ENCODE results near the gene TENM3. TPM values are rescaled to one million over a fixed set of nuclear protein-coding genes. Genes with fewer than 3 reads are reported as not detected.

Gene TENM3
- total RNA-seq, 1 donor from 2014 or later, result 124 TPM

DNA sequence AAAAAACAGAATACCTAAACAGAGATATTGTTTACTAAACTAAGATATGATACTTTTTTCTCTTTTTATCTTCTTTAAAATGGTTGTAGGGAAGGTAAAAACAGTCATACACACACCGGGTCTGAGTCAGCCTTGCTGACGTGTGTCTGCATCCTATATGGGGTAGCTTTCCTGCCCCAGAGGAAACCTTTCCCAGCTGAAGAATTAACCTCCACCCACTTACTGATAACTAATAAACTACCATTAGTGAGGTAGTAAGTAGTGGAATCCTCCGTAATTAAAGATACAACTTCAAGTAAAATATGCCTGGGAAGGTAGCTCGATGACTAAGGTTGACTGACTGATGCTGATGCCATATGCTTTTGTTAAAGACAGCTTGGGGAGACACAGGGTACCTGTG, 361.8 kb downstream of the TENM3 start:
- H3K27me3 Mint-ChIP-seq (ENCODE audit: unreplicated experiment), result peaks cover 4% of the 10 kb centered on the region
- no peaks in the 10 kb centered on the region for H3K36me3 Mint-ChIP-seq (ENCODE audit: unreplicated experiment)
- H3K4me3 Mint-ChIP-seq (ENCODE audit: unreplicated experiment), result no peak overlapping the region
- peak overlapping the region; percentile 36 for H3K27ac Mint-ChIP-seq (ENCODE audit: unreplicated experiment)
- peaks cover 36% of the 10 kb centered on the region for H3K4me1 Mint-ChIP-seq (ENCODE audit: low read depth, unreplicated experiment)
- peaks cover 4% of the 10 kb centered on the region for H3K9me3 Mint-ChIP-seq (ENCODE audit: unreplicated experiment)
- DNase-seq, result no peak
- TF ChIP-seq, protein P1, sequence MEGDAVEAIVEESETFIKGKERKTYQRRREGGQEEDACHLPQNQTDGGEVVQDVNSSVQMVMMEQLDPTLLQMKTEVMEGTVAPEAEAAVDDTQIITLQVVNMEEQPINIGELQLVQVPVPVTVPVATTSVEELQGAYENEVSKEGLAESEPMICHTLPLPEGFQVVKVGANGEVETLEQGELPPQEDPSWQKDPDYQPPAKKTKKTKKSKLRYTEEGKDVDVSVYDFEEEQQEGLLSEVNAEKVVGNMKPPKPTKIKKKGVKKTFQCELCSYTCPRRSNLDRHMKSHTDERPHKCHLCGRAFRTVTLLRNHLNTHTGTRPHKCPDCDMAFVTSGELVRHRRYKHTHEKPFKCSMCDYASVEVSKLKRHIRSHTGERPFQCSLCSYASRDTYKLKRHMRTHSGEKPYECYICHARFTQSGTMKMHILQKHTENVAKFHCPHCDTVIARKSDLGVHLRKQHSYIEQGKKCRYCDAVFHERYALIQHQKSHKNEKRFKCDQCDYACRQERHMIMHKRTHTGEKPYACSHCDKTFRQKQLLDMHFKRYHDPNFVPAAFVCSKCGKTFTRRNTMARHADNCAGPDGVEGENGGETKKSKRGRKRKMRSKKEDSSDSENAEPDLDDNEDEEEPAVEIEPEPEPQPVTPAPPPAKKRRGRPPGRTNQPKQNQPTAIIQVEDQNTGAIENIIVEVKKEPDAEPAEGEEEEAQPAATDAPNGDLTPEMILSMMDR (IDR thresholded peaks at IDR 0.05; ENCODE audit: partially characterized antibody, unreplicated experiment), result no peak

GRCh38 chr4:182608525-182608924, 365.3 kb downstream of the TENM3 start:
- no peaks in the 10 kb centered on the region for H3K27me3 Mint-ChIP-seq (ENCODE audit: unreplicated experiment)
- no peaks in the 10 kb centered on the region for H3K36me3 Mint-ChIP-seq (ENCODE audit: unreplicated experiment)
- TF ChIP-seq, protein P1 (IDR thresholded peaks at IDR 0.05; ENCODE audit: partially characterized antibody, unreplicated experiment), result no peak
- H3K9me3 Mint-ChIP-seq (ENCODE audit: unreplicated experiment), result no peaks in the 10 kb centered on the region
- no peak for DNase-seq
- H3K4me3 Mint-ChIP-seq (ENCODE audit: unreplicated experiment), result no peak overlapping the region
- peaks cover 17% of the 10 kb centered on the region for H3K4me1 Mint-ChIP-seq (ENCODE audit: low read depth, unreplicated experiment)
- H3K27ac Mint-ChIP-seq (ENCODE audit: unreplicated experiment), result no peak overlapping the region

GRCh38 chr4:182616476-182616875, 373.3 kb downstream of the TENM3 start:
- Mint-ChIP-seq H3K27me3 (ENCODE audit: unreplicated experiment) (peaks cover 2% of the 10 kb centered on the region), H3K4me3 (ENCODE audit: unreplicated experiment) (no peak overlapping the region), H3K9me3 (ENCODE audit: unreplicated experiment) (peaks cover 6% of the 10 kb centered on the region), H3K36me3 (ENCODE audit: unreplicated experiment) (no peaks in the 10 kb centered on the region), H3K27ac (ENCODE audit: unreplicated experiment) (no peak overlapping the region), H3K4me1 (ENCODE audit: low read depth, unreplicated experiment) (peaks cover 24% of the 10 kb centered on the region)
- DNase-seq, result no peak
- TF ChIP-seq, protein P1 (IDR thresholded peaks at IDR 0.05; ENCODE audit: partially characterized antibody, unreplicated experiment), result no peak

DNA sequence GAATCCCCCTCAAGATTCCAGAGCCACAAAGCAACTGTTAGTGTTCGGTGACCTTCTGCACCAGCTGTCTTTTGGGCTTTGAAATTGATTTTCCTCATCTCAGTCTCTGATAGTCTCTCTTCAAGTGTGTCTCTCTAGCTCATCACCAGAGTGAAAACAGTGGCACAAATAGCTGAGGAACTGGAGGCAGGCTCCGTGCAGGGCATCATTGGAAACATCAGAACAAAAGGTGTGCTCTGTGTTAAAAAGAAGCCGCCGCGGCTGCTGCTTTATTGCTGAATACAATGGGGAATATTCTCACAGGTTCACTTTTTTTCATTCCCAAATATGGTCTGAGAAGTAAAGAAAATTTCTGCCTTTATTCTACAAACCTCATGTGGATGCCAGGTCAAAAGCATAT, 376.5 kb downstream of the TENM3 start:
- H3K4me1 Mint-ChIP-seq (ENCODE audit: low read depth, unreplicated experiment), result peaks cover 22% of the 10 kb centered on the region
- H3K27me3 Mint-ChIP-seq (ENCODE audit: unreplicated experiment), result peaks cover 2% of the 10 kb centered on the region
- DNase-seq, result no peak
- peak overlapping the region; percentile 91 for H3K27ac Mint-ChIP-seq (ENCODE audit: unreplicated experiment)
- H3K36me3 Mint-ChIP-seq (ENCODE audit: unreplicated experiment), result no peaks in the 10 kb centered on the region
- peaks cover 8% of the 10 kb centered on the region for H3K9me3 Mint-ChIP-seq (ENCODE audit: unreplicated experiment)
- TF ChIP-seq, protein P1 (IDR thresholded peaks at IDR 0.05; ENCODE audit: partially characterized antibody, unreplicated experiment), result no peak
- H3K4me3 Mint-ChIP-seq (ENCODE audit: unreplicated experiment), result peak overlapping the region; percentile 41

DNA sequence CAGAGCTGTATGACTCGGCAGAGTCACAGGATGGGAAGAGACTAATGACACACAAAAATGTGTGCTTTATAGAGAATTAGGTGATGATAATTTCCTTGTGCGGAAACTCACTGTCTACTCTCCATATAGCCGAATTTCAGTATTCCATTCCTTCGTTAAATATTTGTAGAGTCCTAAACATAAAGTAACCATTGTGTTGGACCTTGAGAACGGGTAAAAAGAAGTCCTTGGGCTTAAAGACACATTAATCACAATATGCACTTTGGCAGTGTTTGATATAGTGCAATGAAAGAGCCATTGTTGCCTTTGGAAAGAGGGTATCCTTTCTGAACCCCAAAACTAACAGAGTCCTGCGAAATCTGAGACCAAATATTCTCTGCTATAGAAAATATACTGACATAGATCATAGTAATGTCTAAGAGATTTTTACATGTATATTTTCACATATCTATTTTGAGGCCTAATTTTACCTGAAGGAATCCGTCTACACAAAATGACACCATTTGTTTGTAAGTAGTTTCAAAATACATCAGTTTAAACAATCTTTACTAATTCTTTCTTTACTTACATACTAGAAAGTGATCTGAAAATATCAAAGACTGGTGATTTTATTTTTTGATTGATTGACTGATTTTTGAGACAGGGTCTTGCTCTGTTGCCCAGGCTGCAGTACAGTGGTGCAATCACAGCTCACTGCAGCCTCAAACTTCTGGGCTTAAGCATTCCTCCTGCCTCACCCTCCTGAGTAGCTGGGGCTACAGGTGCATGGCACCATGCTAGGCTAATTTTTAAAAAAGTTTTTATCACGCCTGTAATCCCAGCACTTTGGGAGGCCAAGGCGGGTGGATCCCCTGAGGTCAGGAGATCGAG, 377.1 kb downstream of the TENM3 start:
- no peak overlapping the region for H3K4me3 Mint-ChIP-seq (ENCODE audit: unreplicated experiment)
- H3K27ac Mint-ChIP-seq (ENCODE audit: unreplicated experiment), result peak overlapping the region; percentile 91

More for the DNA sequence above, 377.1 kb downstream of the TENM3 start:
- Mint-ChIP-seq H3K9me3 (ENCODE audit: unreplicated experiment) (peaks cover 9% of the 10 kb centered on the region), H3K4me1 (ENCODE audit: low read depth, unreplicated experiment) (peaks cover 19% of the 10 kb centered on the region), H3K36me3 (ENCODE audit: unreplicated experiment) (no peaks in the 10 kb centered on the region), H3K27me3 (ENCODE audit: unreplicated experiment) (peaks cover 2% of the 10 kb centered on the region)
- TF ChIP-seq, protein P1 (IDR thresholded peaks at IDR 0.05; ENCODE audit: partially characterized antibody, unreplicated experiment), result no peak
- DNase-seq, result no peak

All from glutamatergic neuron (in vitro differentiated cells).